GM12801 (cell line): ENCODE data around the gene POLR3GL.

Source experiments
- CTCF ChIP-seq: IDR thresholded peaks from one replicate; pipeline ENCODE4 v1.5.1; 2011; ENCODE audit warnings: control low read depth; ENCODE audit not compliant: insufficient read length; ENCODE audit errors: extremely low read depth

The POLR3GL gene

GRCh38 chr1:145985502-145986439 is 21.3 kb downstream of the POLR3GL start:
- no peak for TF ChIP-seq CTCF

- TF ChIP-seq CTCF, result no peak
Observed at GRCh38 chr1:145986551-145986950, 22.1 kb downstream of the POLR3GL start.

- TF ChIP-seq CTCF, result no peak
Observed at GRCh38 chr1:145987926-145988325, 23.4 kb downstream of the POLR3GL start.

- TF ChIP-seq CTCF, result no peak
Observed at GRCh38 chr1:145988773-145989172, 24.3 kb downstream of the POLR3GL start.

- no peak for TF ChIP-seq CTCF
Observed at GRCh38 chr1:145990249-145990855, 25.9 kb downstream of the POLR3GL start.

GRCh38 chr1:145991735-145992412 is 27.4 kb downstream of the POLR3GL start:
- TF ChIP-seq CTCF, result no peak

- no peak for TF ChIP-seq CTCF
Observed at GRCh38 chr1:145992502-145992936, 28.0 kb downstream of the POLR3GL start.
